Kidney epithelial cell (primary cell): ENCODE measurements around the gene RSF1. TPM values are rescaled to one million over a fixed set of nuclear protein-coding genes. Genes with fewer than 3 reads are reported as not detected.

Experiments
- DNase-seq: peaks from one replicate; pipeline ENCODE4 v3.0.0-alpha.2; 2010; ENCODE audit warnings: low read depth
- H3K27me3 ChIP-seq: 2 replicates; pipeline ENCODE4 v1.6.0; 2011; ENCODE audit warnings: low read length; ENCODE audit not compliant: control insufficient read depth, insufficient read depth
- H3K36me3 ChIP-seq: 2 replicates; pipeline ENCODE4 v1.5.1; 2011; ENCODE audit warnings: low read length; ENCODE audit not compliant: control insufficient read depth, insufficient read depth
- H3K4me3 ChIP-seq: 2 replicates; pipeline ENCODE4 v1.5.1; 2011; ENCODE audit warnings: low read depth, mild to moderate bottlenecking, control low read depth, low read length
- total RNA-seq: library from RNA; depleted of rRNA; stranded (reverse); fragments of >200 nt; gene quantifications from 2 replicates; pipeline ENCODE4 v1.2.3, GENCODE V29; 2015
- TF ChIP-seq, protein P1 (sequence below): IDR thresholded peaks from 2 replicates; pipeline ENCODE4 v1.5.1; 2011; ENCODE audit warnings: mild to moderate bottlenecking, moderate library complexity, low read length, control low read depth, inconsistent platforms; ENCODE audit not compliant: insufficient read depth, poor library complexity, severe bottlenecking

Gene RSF1
- total RNA-seq, 1 donor from 2014 or later, result 27.5 TPM

- TF ChIP-seq, protein P1, sequence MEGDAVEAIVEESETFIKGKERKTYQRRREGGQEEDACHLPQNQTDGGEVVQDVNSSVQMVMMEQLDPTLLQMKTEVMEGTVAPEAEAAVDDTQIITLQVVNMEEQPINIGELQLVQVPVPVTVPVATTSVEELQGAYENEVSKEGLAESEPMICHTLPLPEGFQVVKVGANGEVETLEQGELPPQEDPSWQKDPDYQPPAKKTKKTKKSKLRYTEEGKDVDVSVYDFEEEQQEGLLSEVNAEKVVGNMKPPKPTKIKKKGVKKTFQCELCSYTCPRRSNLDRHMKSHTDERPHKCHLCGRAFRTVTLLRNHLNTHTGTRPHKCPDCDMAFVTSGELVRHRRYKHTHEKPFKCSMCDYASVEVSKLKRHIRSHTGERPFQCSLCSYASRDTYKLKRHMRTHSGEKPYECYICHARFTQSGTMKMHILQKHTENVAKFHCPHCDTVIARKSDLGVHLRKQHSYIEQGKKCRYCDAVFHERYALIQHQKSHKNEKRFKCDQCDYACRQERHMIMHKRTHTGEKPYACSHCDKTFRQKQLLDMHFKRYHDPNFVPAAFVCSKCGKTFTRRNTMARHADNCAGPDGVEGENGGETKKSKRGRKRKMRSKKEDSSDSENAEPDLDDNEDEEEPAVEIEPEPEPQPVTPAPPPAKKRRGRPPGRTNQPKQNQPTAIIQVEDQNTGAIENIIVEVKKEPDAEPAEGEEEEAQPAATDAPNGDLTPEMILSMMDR, result no peak
- Histone ChIP-seq H3K27me3 (no peaks in the 10 kb centered on the region), H3K36me3 (no peaks in the 10 kb centered on the region), H3K4me3 (no peak overlapping the region)
- no peak for DNase-seq
These were observed 155.1 kb downstream of the RSF1 start for GRCh38 chr11:77665240-77665965.

DNA sequence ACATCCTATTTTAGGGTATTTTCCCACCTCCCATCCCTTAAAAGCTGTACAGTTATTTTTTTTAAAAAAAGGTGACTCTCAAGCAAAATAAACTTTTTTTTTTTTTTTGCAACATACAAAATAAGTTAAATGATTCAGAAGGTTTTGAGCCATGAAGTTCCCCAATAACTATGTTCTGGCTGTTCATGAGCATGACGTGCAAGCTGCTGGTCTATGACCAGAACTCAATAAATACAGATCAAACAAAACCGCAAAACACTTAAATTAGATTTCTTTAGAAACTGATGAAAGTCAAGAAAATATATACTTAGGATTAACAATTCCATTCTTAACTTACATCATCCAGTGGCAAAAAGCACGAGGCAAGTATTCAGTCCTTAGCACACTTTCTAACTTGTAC is 158.9 kb downstream of the RSF1 start:
- Histone ChIP-seq H3K27me3 (no peaks in the 10 kb centered on the region), H3K4me3 (no peak overlapping the region), H3K36me3 (no peaks in the 10 kb centered on the region)
- TF ChIP-seq, protein P1, result no peak
- no peak for DNase-seq

DNA sequence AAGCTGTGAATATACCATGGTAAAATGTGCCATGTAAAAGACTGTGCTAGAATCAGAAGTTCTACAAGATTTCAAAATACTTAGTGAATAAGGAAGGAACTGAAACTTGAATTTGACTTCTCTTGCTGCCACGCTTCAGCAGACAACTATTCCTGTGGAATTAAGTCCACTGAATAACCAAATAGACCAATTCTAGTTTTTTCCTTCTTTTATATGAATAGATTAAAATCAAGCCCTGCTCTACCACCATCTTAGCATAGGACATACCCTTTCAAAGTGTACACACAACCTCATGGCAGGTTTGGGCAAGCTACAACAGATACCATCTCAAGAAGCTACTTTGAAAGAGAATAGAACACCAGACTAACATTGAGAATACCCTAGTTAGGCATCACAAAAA is 159.6 kb downstream of the RSF1 start:
- Histone ChIP-seq H3K4me3 (no peak overlapping the region), H3K36me3 (no peaks in the 10 kb centered on the region), H3K27me3 (no peaks in the 10 kb centered on the region)
- TF ChIP-seq, protein P1, result no peak
- DNase-seq, result no peak

- TF ChIP-seq, protein P1, result no peak
- no peak overlapping the region for H3K4me3 ChIP-seq
- no peaks in the 10 kb centered on the region for H3K27me3 ChIP-seq
- H3K36me3 ChIP-seq, result no peaks in the 10 kb centered on the region
- no peak for DNase-seq
These were observed 162.1 kb downstream of the RSF1 start for GRCh38 chr11:77658213-77659013.

- TF ChIP-seq, protein P1, result no peak
- no peaks in the 10 kb centered on the region for H3K27me3 ChIP-seq
- DNase-seq, result no peak
- no peak overlapping the region for H3K4me3 ChIP-seq
- H3K36me3 ChIP-seq, result no peaks in the 10 kb centered on the region
These were observed 164.2 kb downstream of the RSF1 start for GRCh38 chr11:77656362-77656761.
